Mesenchymal stem cell (in vitro differentiated cells and primary cell): Measurements from ENCODE around the gene DNAH5.
"Not testable (repeated sequence)": the region's sequence is repeated elsewhere in the genome, so short reads cannot be mapped to it uniquely, and the experiment has no call there.

Experiments used
- DNase-seq: peaks from one replicate; pipeline ENCODE4 v3.0.0-alpha.2; 2013
- H2AFZ ChIP-seq: one replicate; pipeline ENCODE4 v1.6.1; 2013; ENCODE audit warnings: low read depth, mild to moderate bottlenecking, control low read depth, inconsistent platforms, low read length, moderate library complexity
- H2AK5ac ChIP-seq: 2 replicates; pipeline ENCODE4 v1.6.1; 2013; ENCODE audit warnings: low read length, moderate library complexity, mild to moderate bottlenecking, inconsistent platforms; ENCODE audit not compliant: severe bottlenecking
- H2BK120ac ChIP-seq: one replicate; pipeline ENCODE4 v1.6.1; 2013; ENCODE audit warnings: low read depth, mild to moderate bottlenecking, inconsistent platforms, low read length, moderate library complexity
- H2BK12ac ChIP-seq, 2 experiments: one replicate each; pipeline ENCODE4 v1.6.1; 2013; ENCODE audit warnings: inconsistent platforms in 2 of 2, low read length in 2 of 2, mild to moderate bottlenecking in 2 of 2, moderate library complexity in 2 of 2, control low read depth in 1 of 2
- H2BK15ac ChIP-seq: one replicate; pipeline ENCODE4 v1.6.1; 2013; ENCODE audit warnings: mild to moderate bottlenecking, low read depth, inconsistent platforms; ENCODE audit not compliant: poor library complexity, severe bottlenecking
- H2BK5ac ChIP-seq: 2 replicates; pipeline ENCODE4 v1.6.1; 2013; ENCODE audit warnings: low read depth, mild to moderate bottlenecking, low read length, control low read depth, inconsistent platforms; ENCODE audit not compliant: poor library complexity, severe bottlenecking
- H3K14ac ChIP-seq, 2 experiments: one replicate each; pipeline ENCODE4 v1.6.1; 2013; ENCODE audit warnings: inconsistent platforms in 2 of 2, low read length in 2 of 2, control low read depth in 1 of 2, mild to moderate bottlenecking in 1 of 2, moderate library complexity in 1 of 2
- H3K18ac ChIP-seq, 2 experiments: one replicate each; pipeline ENCODE4 v1.6.1; 2013; ENCODE audit warnings: inconsistent platforms in 2 of 2, low read length in 2 of 2, control low read depth in 1 of 2, low read depth in 1 of 2, mild to moderate bottlenecking in 1 of 2
- H3K23ac ChIP-seq, 2 experiments: one replicate each; pipeline ENCODE4 v1.6.1; 2013; ENCODE audit warnings: inconsistent platforms in 2 of 2, low read length in 2 of 2, mild to moderate bottlenecking in 2 of 2, moderate library complexity in 2 of 2, control low read depth in 1 of 2
- H3K27ac ChIP-seq: 2 replicates; pipeline ENCODE4 v1.5.1; 2013; ENCODE audit warnings: mild to moderate bottlenecking, moderate library complexity, low read length, control low read depth, inconsistent platforms; ENCODE audit not compliant: poor library complexity, severe bottlenecking
- H3K27me3 ChIP-seq, 2 experiments: 2 replicates each; pipeline versions ENCODE4 v1.6.1 to v1.7.0; 2013; ENCODE audit warnings: low read length in 2 of 2, mild to moderate bottlenecking in 2 of 2, moderate library complexity in 2 of 2, control low read depth in 1 of 2, inconsistent platforms in 1 of 2; ENCODE audit not compliant: control insufficient read depth in 1 of 2, insufficient read depth in 1 of 2
- H3K36me3 ChIP-seq, 2 experiments: 2 replicates each; pipeline versions ENCODE4 v1.6.1 to v1.7.0; 2013; ENCODE audit warnings: low read length in 2 of 2, control low read depth in 1 of 2, inconsistent platforms in 1 of 2, low read depth in 1 of 2, mild to moderate bottlenecking in 1 of 2; ENCODE audit not compliant: insufficient read depth in 2 of 2, control insufficient read depth in 1 of 2
- H3K4ac ChIP-seq, 2 experiments: one replicate each; pipeline ENCODE4 v1.6.1; 2013; ENCODE audit warnings: inconsistent platforms in 2 of 2, low read length in 2 of 2, mild to moderate bottlenecking in 2 of 2, moderate library complexity in 2 of 2, control low read depth in 1 of 2, low read depth in 1 of 2
- H3K4me1 ChIP-seq: 2 replicates; pipeline ENCODE4 v1.6.1; 2013; ENCODE audit warnings: low read depth, low read length, control low read depth; ENCODE audit not compliant: control insufficient read depth, insufficient read depth
- H3K4me2 ChIP-seq: 2 replicates; pipeline ENCODE4 v1.6.1; 2013; ENCODE audit warnings: low read length, mild to moderate bottlenecking, inconsistent platforms; ENCODE audit not compliant: poor library complexity, severe bottlenecking
- H3K4me3 ChIP-seq, 2 experiments: 2 replicates each; pipeline versions ENCODE4 v1.5.1 to v1.7.0; 2013; ENCODE audit warnings: low read length in 2 of 2, mild to moderate bottlenecking in 2 of 2, control low read depth in 1 of 2, low read depth in 1 of 2; ENCODE audit not compliant: insufficient read depth in 1 of 2
- H3K79me1 ChIP-seq: replicated peaks from 2 replicates; pipeline ENCODE4 v1.6.1; 2013; ENCODE audit warnings: mild to moderate bottlenecking, control low read depth, low read length, inconsistent platforms; ENCODE audit not compliant: poor library complexity, severe bottlenecking
- H3K9ac ChIP-seq: 2 replicates; pipeline ENCODE4 v1.7.0; 2013; ENCODE audit warnings: mild to moderate bottlenecking, low read length, moderate library complexity
- H3K9me3 ChIP-seq: 2 replicates; pipeline ENCODE4 v1.7.0; 2013; ENCODE audit warnings: mild to moderate bottlenecking, low read length; ENCODE audit not compliant: control insufficient read depth
- H4K8ac ChIP-seq: one replicate; pipeline ENCODE4 v1.6.1; 2013; ENCODE audit warnings: inconsistent platforms, mild to moderate bottlenecking, low read length, moderate library complexity
- H4K91ac ChIP-seq: one replicate; pipeline ENCODE4 v1.6.1; 2013; ENCODE audit warnings: mild to moderate bottlenecking, low read length, inconsistent platforms
- WGBS: methylation state at CpG from one replicate; pipeline ENCODE4 v1.1.7; 2013; ENCODE audit warnings: mixed read lengths; 5-methylcytosine and 5-hydroxymethylcytosine counted together

Gene DNAH5

GRCh38 chr5:13814301-13814700 is 130.2 kb downstream of the DNAH5 start:
- Histone ChIP-seq H3K9me3 (no peaks in the 10 kb centered on the region), H3K14ac (no peak overlapping the region), H3K4me2 (no peak overlapping the region), H2BK15ac (no peak overlapping the region), H2BK120ac (no peak overlapping the region), H3K23ac (no peak overlapping the region), H2AFZ (no peak overlapping the region), H3K36me3 (no peaks in the 10 kb centered on the region), H2BK12ac (no peak overlapping the region), H2AK5ac (no peak overlapping the region), H3K4me3 (no peak overlapping the region), H3K4ac (no peak overlapping the region), H3K4me1 (no peaks in the 10 kb centered on the region), H4K8ac (no peak overlapping the region), H3K27ac (no peak overlapping the region), H3K18ac (no peak overlapping the region), H3K79me1 (no peaks in the 10 kb centered on the region), H3K27me3 (no peaks in the 10 kb centered on the region), H3K9ac (no peak overlapping the region), H4K91ac (no peak overlapping the region), H2BK5ac (no peak overlapping the region)
- DNase-seq: no peak
- whole genome bisulfite sequencing: 90% methylated on average over 1 of the region's 1 CpG

- H2BK5ac ChIP-seq: no peak overlapping the region
- H3K9me3 ChIP-seq: peaks cover 4% of the 10 kb centered on the region
- WGBS: 92% methylated on average over 28 of the region's 30 CpGs
- no peaks in the 10 kb centered on the region for H3K79me1 ChIP-seq
- no peak overlapping the region for H3K4me3 ChIP-seq
- H3K4ac ChIP-seq: no peak overlapping the region
- H3K27me3 ChIP-seq: no peaks in the 10 kb centered on the region
- no peak overlapping the region for H2BK15ac ChIP-seq
- H2AFZ ChIP-seq: no peak overlapping the region
- no peak overlapping the region for H2AK5ac ChIP-seq
- no peaks in the 10 kb centered on the region for H3K36me3 ChIP-seq
- H2BK12ac ChIP-seq: no peak overlapping the region
- no peaks in the 10 kb centered on the region for H3K4me1 ChIP-seq
- no peak overlapping the region for H2BK120ac ChIP-seq
- no peak overlapping the region for H3K18ac ChIP-seq
- H4K91ac ChIP-seq: no peak overlapping the region
- no peak overlapping the region for H3K14ac ChIP-seq
- no peak for DNase-seq
- no peak overlapping the region for H3K23ac ChIP-seq
- H3K9ac ChIP-seq: no peak overlapping the region
- H4K8ac ChIP-seq: no peak overlapping the region
- no peak overlapping the region for H3K4me2 ChIP-seq
- no peak overlapping the region for H3K27ac ChIP-seq
These were observed 134.6 kb downstream of the DNAH5 start for GRCh38 chr5:13809921-13810320.

- Histone ChIP-seq H3K23ac (no peak overlapping the region), H3K9me3 (peaks cover 4% of the 10 kb centered on the region)
These were observed 140.2 kb downstream of the DNAH5 start for GRCh38 chr5:13804336-13804735.

GRCh38 chr5:13798569-13798968 is 145.9 kb downstream of the DNAH5 start:
- not testable (repeated sequence) for H2BK120ac ChIP-seq, H3K4me3 ChIP-seq, H3K23ac ChIP-seq, H2AK5ac ChIP-seq, H2AFZ ChIP-seq, H4K91ac ChIP-seq, H3K79me1 ChIP-seq, H2BK12ac ChIP-seq, DNase-seq, H3K4ac ChIP-seq, H3K9me3 ChIP-seq, H3K36me3 ChIP-seq, H2BK15ac ChIP-seq, H3K9ac ChIP-seq, H4K8ac ChIP-seq, H3K18ac ChIP-seq, H3K27me3 ChIP-seq, H3K4me1 ChIP-seq, H3K14ac ChIP-seq, H3K27ac ChIP-seq, H2BK5ac ChIP-seq, H3K4me2 ChIP-seq
- 86% methylated on average over 2 of the region's 2 CpGs for WGBS

More at GRCh38 chr5:13804336-13804735, 140.2 kb downstream of the DNAH5 start:
- H3K14ac ChIP-seq: no peak overlapping the region
- no peaks in the 10 kb centered on the region for H3K79me1 ChIP-seq
- H3K9ac ChIP-seq: no peak overlapping the region
- no peak overlapping the region for H4K8ac ChIP-seq
- no peak overlapping the region for H2BK12ac ChIP-seq
- no peak for DNase-seq
- no peak overlapping the region for H3K4ac ChIP-seq
- no peak overlapping the region for H3K18ac ChIP-seq
- H2BK15ac ChIP-seq: no peak overlapping the region
- WGBS: 93% methylated on average over 4 of the region's 5 CpGs
- H3K4me1 ChIP-seq: no peaks in the 10 kb centered on the region
- no peaks in the 10 kb centered on the region for H3K27me3 ChIP-seq
- no peak overlapping the region for H3K27ac ChIP-seq
- H3K36me3 ChIP-seq: no peaks in the 10 kb centered on the region
- H2AK5ac ChIP-seq: no peak overlapping the region
- H3K4me2 ChIP-seq: no peak overlapping the region
- no peak overlapping the region for H2AFZ ChIP-seq
- H2BK5ac ChIP-seq: no peak overlapping the region
- no peak overlapping the region for H3K4me3 ChIP-seq
- H4K91ac ChIP-seq: no peak overlapping the region
- H2BK120ac ChIP-seq: no peak overlapping the region
